ENCODE data around the gene PCID2. TPM values are rescaled to one million over a fixed set of nuclear protein-coding genes. Genes with fewer than 3 reads are reported as not detected.

Gene PCID2
- total RNA-seq, 3 donors from 2014 or later = 26.8 to 51.6 (median 35.0) TPM

DNA sequence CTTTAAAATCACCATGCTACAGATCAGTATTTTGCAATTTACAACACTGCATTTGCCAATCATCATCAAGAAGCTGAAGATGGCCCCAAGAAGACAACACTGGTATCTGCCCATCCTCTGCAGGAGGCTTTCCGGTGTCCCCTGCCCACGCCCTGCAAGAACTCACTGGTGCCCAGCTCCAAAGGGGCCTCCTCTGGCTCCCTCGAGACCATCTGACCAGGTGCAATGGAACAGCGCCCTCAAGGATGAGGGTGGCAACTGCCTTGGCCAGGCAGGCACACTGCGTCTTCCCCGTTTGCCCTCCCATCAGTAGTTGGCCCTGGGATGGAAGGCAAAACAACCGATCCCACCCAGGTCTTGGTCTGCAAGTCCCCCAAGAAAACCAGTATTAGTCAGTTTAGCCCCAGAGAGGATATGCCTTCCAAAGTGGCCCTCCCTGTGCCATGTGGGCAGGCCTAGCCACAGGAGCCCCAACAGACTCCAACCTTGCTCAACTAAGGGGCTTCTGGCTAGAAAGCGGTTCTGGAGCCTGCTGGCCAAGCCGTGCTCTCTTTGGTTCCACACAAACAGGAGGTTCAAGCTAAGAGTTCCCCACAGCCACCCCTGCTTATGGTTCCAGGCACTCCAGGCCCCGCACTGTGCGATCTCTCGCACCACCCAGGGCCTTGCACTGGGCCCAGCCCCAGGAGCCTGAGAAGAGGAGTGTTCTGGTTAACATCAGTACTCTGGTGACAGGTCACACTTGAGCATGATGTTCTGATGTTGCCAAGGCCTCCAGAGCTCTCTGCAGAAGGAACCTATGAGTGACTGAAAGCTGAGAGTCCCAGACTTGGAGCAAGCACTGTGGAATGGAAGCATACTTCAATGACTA is 4.7 kb downstream of the PCID2 start:
- intact Hi-C loops (cut with DNase I, micrococcal nuclease) = no loop called here
- no peak for DNase-seq
- H3K4me3 ChIP-seq = no peak overlapping the region
- TF ChIP-seq, protein P1, sequence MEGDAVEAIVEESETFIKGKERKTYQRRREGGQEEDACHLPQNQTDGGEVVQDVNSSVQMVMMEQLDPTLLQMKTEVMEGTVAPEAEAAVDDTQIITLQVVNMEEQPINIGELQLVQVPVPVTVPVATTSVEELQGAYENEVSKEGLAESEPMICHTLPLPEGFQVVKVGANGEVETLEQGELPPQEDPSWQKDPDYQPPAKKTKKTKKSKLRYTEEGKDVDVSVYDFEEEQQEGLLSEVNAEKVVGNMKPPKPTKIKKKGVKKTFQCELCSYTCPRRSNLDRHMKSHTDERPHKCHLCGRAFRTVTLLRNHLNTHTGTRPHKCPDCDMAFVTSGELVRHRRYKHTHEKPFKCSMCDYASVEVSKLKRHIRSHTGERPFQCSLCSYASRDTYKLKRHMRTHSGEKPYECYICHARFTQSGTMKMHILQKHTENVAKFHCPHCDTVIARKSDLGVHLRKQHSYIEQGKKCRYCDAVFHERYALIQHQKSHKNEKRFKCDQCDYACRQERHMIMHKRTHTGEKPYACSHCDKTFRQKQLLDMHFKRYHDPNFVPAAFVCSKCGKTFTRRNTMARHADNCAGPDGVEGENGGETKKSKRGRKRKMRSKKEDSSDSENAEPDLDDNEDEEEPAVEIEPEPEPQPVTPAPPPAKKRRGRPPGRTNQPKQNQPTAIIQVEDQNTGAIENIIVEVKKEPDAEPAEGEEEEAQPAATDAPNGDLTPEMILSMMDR (IDR thresholded peaks at IDR 0.05) = no peak
- peaks cover 11% of the 10 kb centered on the region for H3K4me1 ChIP-seq (ENCODE audit: low read depth)
- no peaks in the 10 kb centered on the region for H3K9me3 ChIP-seq
- no peak for ATAC-seq
- H3K36me3 ChIP-seq (ENCODE audit: low read depth) = no peaks in the 10 kb centered on the region

DNA sequence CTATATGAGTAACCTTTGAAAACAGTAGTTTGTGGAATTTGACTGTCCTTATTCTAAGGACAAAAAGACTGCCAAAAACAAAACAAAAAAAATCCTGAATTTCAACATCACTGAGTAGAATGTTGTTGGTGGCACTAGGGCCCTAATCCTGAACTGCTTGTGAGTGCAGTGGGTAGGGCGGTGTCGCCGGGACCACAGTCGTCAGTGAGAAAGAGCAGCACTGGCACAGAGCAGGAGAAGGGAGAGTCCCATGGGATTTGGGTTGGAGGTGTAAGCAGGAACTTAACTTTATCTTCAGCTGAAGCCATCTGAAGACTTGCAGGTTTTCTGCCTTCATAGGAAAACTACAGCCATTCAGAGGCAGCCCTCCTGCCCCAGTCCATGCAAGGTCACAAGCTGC is 5.6 kb downstream of the PCID2 start:
- TF ChIP-seq, protein P1 (IDR thresholded peaks at IDR 0.05) = no peak
- H3K4me1 ChIP-seq (ENCODE audit: low read depth) = peaks cover 11% of the 10 kb centered on the region
- no peak for DNase-seq
- H3K9me3 ChIP-seq = no peaks in the 10 kb centered on the region
- no peaks in the 10 kb centered on the region for H3K36me3 ChIP-seq (ENCODE audit: low read depth)
- no peak for ATAC-seq
- H3K4me3 ChIP-seq = no peak overlapping the region
- intact Hi-C loops (cut with DNase I, micrococcal nuclease) = no loop called here

DNA sequence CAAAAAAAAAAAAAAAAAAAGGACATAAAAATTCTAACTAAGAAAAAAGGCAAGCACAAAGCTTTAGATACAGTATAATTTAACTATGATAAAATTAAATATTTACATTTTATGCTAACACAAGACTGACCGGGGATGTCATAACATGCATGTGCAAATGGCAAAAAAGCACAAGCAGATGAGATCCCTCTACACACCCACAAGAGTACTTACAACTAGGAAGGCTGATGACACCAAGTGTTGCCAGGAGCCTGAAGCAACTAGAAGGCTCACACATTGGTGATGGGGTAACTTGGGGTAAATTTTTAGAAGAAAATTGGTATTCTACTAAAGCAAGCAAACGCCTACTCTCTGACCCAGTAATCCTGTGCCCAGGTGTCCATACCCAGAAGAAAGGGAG is 6.7 kb downstream of the PCID2 start:
- ATAC-seq = no peak
- H3K9me3 ChIP-seq = no peaks in the 10 kb centered on the region
- DNase-seq = no peak
- H3K4me1 ChIP-seq (ENCODE audit: low read depth) = peaks cover 2% of the 10 kb centered on the region
- TF ChIP-seq, protein P1 (IDR thresholded peaks at IDR 0.05) = no peak
- intact Hi-C loops (cut with DNase I, micrococcal nuclease) = no loop called here
- no peak overlapping the region for H3K4me3 ChIP-seq
- H3K36me3 ChIP-seq (ENCODE audit: low read depth) = no peaks in the 10 kb centered on the region

DNA sequence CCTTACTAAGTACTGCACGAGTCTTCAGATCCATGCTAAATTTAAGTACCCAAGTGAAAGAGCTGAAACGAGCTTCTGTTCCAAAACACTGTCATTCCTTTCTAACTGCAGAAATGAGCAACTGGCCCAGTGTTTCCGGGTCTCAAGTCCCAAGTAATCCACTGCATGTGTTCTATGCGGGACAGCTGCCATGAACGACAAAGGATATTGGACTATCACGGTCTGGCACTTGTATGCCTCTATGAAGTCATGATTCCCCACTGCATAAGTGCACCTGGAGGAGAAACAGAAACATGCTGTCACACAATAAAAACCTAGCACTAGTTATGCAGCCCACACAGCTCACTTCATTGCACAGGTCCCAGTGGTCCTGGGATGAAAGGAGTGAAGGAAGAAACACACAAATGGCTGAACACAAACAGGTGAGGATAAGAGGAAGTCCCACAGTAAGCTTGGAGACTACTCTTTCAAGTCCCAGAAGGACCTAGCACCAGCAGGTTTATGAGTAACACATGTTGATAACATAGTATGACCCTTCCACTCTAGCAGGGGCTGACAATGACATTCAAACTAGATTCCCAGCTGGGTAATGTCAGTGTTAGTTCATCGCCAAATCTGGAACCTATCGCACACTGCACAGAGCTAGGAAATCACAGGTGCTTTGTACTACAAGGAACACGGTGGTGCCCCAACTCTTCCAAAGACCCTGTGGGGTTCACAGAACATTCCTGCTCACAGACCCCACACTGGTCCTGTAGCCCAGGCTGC is 11.3 kb downstream of the PCID2 start:
- TF ChIP-seq, protein P1 (IDR thresholded peaks at IDR 0.05) = no peak
- no peaks in the 10 kb centered on the region for H3K4me1 ChIP-seq (ENCODE audit: low read depth)
- no peak for DNase-seq
- no peaks in the 10 kb centered on the region for H3K9me3 ChIP-seq
- H3K4me3 ChIP-seq = no peak overlapping the region
- H3K36me3 ChIP-seq (ENCODE audit: low read depth) = no peaks in the 10 kb centered on the region
- intact Hi-C loops (cut with DNase I, micrococcal nuclease) = no loop called here
- ATAC-seq = no peak

- Histone ChIP-seq H3K36me3 (ENCODE audit: low read depth) (no peaks in the 10 kb centered on the region), H3K4me3 (no peak overlapping the region), H3K4me1 (ENCODE audit: low read depth) (no peaks in the 10 kb centered on the region), H3K9me3 (no peaks in the 10 kb centered on the region)
- no peak for ATAC-seq
- DNase-seq = no peak
- intact Hi-C loops (cut with DNase I, micrococcal nuclease) = no loop called here
- TF ChIP-seq, protein P1 (IDR thresholded peaks at IDR 0.05) = no peak
These were observed 13.1 kb downstream of the PCID2 start for GRCh38 chr13:113195360-113195759.
